GM12892 (cell line): ENCODE results near the gene TMEM121B.

Experiments
- POLR2A ChIP-seq: IDR thresholded peaks from 2 replicates; pipeline ENCODE4 v1.6.1; 2011; ENCODE audit warnings: low read depth, low read length, control low read depth
- POLR2AphosphoS5 ChIP-seq: IDR thresholded peaks from 2 replicates; pipeline ENCODE4 v1.6.1; 2011; ENCODE audit warnings: low read depth, low read length, control low read depth
- TAF1 ChIP-seq: IDR thresholded peaks from 2 replicates; pipeline ENCODE4 v1.6.1; 2011; ENCODE audit warnings: low read depth, mild to moderate bottlenecking, control low read depth, low read length, borderline replicate concordance

DNA sequence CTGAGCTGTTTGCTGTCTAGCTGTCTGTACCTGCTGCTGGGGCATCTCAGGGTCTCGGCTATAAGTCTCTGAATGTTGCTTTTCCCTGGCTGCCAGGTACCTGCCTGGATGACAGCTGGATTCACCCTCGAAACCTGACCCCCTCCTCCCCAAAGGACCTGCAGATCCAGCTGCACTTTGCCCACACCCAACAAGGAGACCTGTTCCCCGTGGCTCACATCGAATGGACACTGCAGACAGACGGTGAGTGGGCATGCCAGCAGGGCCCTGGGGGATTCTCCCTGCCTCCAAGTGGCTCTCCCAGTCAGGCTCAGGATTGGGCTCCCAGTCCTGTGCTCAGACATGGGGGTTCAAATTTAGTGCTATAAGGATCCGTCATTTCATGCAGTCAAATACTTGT is 23.5 kb downstream of the TMEM121B start:
- TF ChIP-seq POLR2A, result no peak
- no peak for TF ChIP-seq POLR2AphosphoS5
- no peak for TF ChIP-seq TAF1
